Measurements from ENCODE around the gene EPSTI1. TPM values are rescaled to one million over a fixed set of nuclear protein-coding genes. Genes with fewer than 3 reads are reported as not detected.
A peak's percentile ranks its signal among the peaks of the same experiment; 100 is the strongest.

Gene EPSTI1
- total RNA-seq, 1 experiment from 2014 or later, result 1.9 TPM

- Histone ChIP-seq H3K9ac (ENCODE audit: low read length) (no peak overlapping the region), H2AFZ (ENCODE audit: low read length) (peak overlapping the region; percentile 56), H4K20me1 (ENCODE audit: low read length) (no peaks in the 10 kb centered on the region), H3K9me3 (ENCODE audit: low read length) (no peaks in the 10 kb centered on the region), H3K79me2 (ENCODE audit: low read length) (no peaks in the 10 kb centered on the region), H3K27ac (ENCODE audit: low read length) (peak overlapping the region; percentile 31; the same call in 1 of the 2 replicates), H3K9me2 (replicated peaks; ENCODE audit: low read length) (no peaks in the 10 kb centered on the region), H3K4me3 (ENCODE audit: low read length) (no peak overlapping the region), H3K36me3 (ENCODE audit: low read depth, low read length) (no peaks in the 10 kb centered on the region), H3F3A (ENCODE audit: low read length, unreplicated experiment) (no peaks in the 10 kb centered on the region), H3K4me1 (ENCODE audit: insufficient read depth, low read length) (peaks cover 27% of the 10 kb centered on the region), H3K27me3 (ENCODE audit: low read length) (no peaks in the 10 kb centered on the region), H3K4me2 (ENCODE audit: low read length) (peak overlapping the region; percentile 73)
- CTCF ChIA-PET, result no interaction called here
- no TSS peak for BruUV-seq (replicated peaks)
- POLR2A ChIA-PET (ENCODE audit: unreplicated experiment), result no interaction called here
- ATAC-seq (peak; percentile 71), DNase-seq (peak; percentile 65)
- TF ChIP-seq CTCF (conservative IDR thresholded peaks at IDR 0.05; ENCODE audit: low read depth, low read length) (no peak), EZH2phosphoT487 (IDR thresholded peaks at IDR 0.05; ENCODE audit: borderline replicate concordance, low read length) (no peak), EZH2 (IDR thresholded peaks at IDR 0.05; ENCODE audit: low read length, unreplicated experiment) (no peak)
- intact Hi-C loops (cut with micrococcal nuclease), result no loop called here
Observed at GRCh38 chr13:43006893-43007631, 15.0 kb upstream of the EPSTI1 start.

GRCh38 chr13:43005460-43006236 lies 13.6 kb upstream of the EPSTI1 start:
- TF ChIP-seq CTCF (conservative IDR thresholded peaks at IDR 0.05; ENCODE audit: low read depth, low read length), result no peak
- TF ChIP-seq EZH2phosphoT487 (IDR thresholded peaks at IDR 0.05; ENCODE audit: borderline replicate concordance, low read length), result no peak
- Histone ChIP-seq H3K9me3 (ENCODE audit: low read length) (no peaks in the 10 kb centered on the region), H3K9me2 (replicated peaks; ENCODE audit: low read length) (no peaks in the 10 kb centered on the region), H2AFZ (ENCODE audit: low read length) (no peak overlapping the region), H3F3A (ENCODE audit: low read length, unreplicated experiment) (no peaks in the 10 kb centered on the region), H3K4me1 (ENCODE audit: insufficient read depth, low read length) (peaks cover 27% of the 10 kb centered on the region), H3K9ac (ENCODE audit: low read length) (no peak overlapping the region), H3K27ac (ENCODE audit: low read length) (no peak overlapping the region), H3K36me3 (ENCODE audit: low read depth, low read length) (no peaks in the 10 kb centered on the region), H3K4me3 (ENCODE audit: low read length) (no peak overlapping the region), H4K20me1 (ENCODE audit: low read length) (no peaks in the 10 kb centered on the region), H3K79me2 (ENCODE audit: low read length) (no peaks in the 10 kb centered on the region), H3K27me3 (ENCODE audit: low read length) (no peaks in the 10 kb centered on the region), H3K4me2 (ENCODE audit: low read length) (peak overlapping the region; percentile 22; the same call in 1 of the 2 replicates)
- POLR2A ChIA-PET (ENCODE audit: unreplicated experiment), result no interaction called here
- intact Hi-C loops (cut with micrococcal nuclease), result no loop called here
- BruUV-seq (replicated peaks), result no TSS peak
- DNase-seq, result peak; percentile 61
- CTCF ChIA-PET, result no interaction called here
- peak; percentile 58 for ATAC-seq

GRCh38 chr13:43003729-43004128 lies 11.7 kb upstream of the EPSTI1 start:
- Histone ChIP-seq H3K27ac (ENCODE audit: low read length) (no peak overlapping the region), H3K4me2 (ENCODE audit: low read length) (no peak overlapping the region), H2AFZ (ENCODE audit: low read length) (no peak overlapping the region), H3K4me1 (ENCODE audit: insufficient read depth, low read length) (peaks cover 27% of the 10 kb centered on the region), H3K79me2 (ENCODE audit: low read length) (no peaks in the 10 kb centered on the region), H4K20me1 (ENCODE audit: low read length) (no peaks in the 10 kb centered on the region), H3K27me3 (ENCODE audit: low read length) (no peaks in the 10 kb centered on the region), H3F3A (ENCODE audit: low read length, unreplicated experiment) (no peaks in the 10 kb centered on the region), H3K9me2 (replicated peaks; ENCODE audit: low read length) (no peaks in the 10 kb centered on the region), H3K9me3 (ENCODE audit: low read length) (no peaks in the 10 kb centered on the region), H3K9ac (ENCODE audit: low read length) (no peak overlapping the region), H3K36me3 (ENCODE audit: low read depth, low read length) (no peaks in the 10 kb centered on the region), H3K4me3 (ENCODE audit: low read length) (no peak overlapping the region)
- DNase-seq (no peak), ATAC-seq (no peak)
- ChIA-PET CTCF (no interaction called here), POLR2A (ENCODE audit: unreplicated experiment) (no interaction called here)
- intact Hi-C loops (cut with micrococcal nuclease), result no loop called here
- no TSS peak for BruUV-seq (replicated peaks)
- TF ChIP-seq CTCF (conservative IDR thresholded peaks at IDR 0.05; ENCODE audit: low read depth, low read length), result no peak
- no peak for TF ChIP-seq EZH2 (IDR thresholded peaks at IDR 0.05; ENCODE audit: low read length, unreplicated experiment)
- no peak for TF ChIP-seq EZH2phosphoT487 (IDR thresholded peaks at IDR 0.05; ENCODE audit: borderline replicate concordance, low read length)

Data from PC-3 (cell line).